Subcutaneous adipose tissue (tissue), 4 donors: Measurements from ENCODE around the gene TOB2. TPM values are rescaled to one million over a fixed set of nuclear protein-coding genes. Genes with fewer than 3 reads are reported as not detected.

Experiments used
- total RNA-seq, 4 donors: library from RNA; depleted of rRNA; stranded (reverse); fragments of >200 nt; gene quantifications; one replicate each; pipeline ENCODE4 v1.1.0, GENCODE V29; 2016
- TF ChIP-seq, protein P1 (sequence below): fragments of 450-650 bp; IDR thresholded peaks from one replicate; pipeline ENCODE4 v1.5.1; 2016; ENCODE audit warnings: low read depth, mild to moderate bottlenecking, control low read depth, antibody characterized with exemption, moderate library complexity

TOB2 gene
- total RNA-seq, 4 donors from 2014 or later: 35.5 to 80.6 (median 43.9) TPM

DNA sequence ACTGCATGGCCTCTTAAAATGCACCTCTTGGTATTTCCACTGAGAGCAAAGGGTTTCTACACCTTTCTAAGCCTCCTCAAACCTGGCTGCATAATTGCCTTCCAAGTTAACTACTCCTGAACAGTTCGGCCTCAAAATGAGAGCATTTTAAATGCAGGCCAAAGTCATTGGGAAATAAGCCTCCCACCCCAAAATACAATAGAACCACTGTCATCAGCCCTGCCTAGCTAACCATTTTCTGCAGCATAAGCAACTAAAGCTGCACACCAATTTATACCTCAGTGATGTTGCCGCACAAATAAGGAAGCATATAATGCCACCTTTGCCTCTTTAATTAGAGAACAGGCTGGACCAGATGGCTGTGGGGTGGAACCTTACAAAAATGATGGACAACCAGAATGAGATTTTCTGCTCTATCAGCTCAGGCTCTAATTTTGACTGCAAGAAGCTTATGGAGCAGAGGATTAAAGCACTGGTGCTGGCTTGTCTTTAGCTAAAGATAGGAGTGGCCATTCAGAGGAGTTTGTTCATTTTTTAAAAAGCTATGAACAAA, 4.3 kb downstream of the TOB2 start:
- TF ChIP-seq, protein P1, sequence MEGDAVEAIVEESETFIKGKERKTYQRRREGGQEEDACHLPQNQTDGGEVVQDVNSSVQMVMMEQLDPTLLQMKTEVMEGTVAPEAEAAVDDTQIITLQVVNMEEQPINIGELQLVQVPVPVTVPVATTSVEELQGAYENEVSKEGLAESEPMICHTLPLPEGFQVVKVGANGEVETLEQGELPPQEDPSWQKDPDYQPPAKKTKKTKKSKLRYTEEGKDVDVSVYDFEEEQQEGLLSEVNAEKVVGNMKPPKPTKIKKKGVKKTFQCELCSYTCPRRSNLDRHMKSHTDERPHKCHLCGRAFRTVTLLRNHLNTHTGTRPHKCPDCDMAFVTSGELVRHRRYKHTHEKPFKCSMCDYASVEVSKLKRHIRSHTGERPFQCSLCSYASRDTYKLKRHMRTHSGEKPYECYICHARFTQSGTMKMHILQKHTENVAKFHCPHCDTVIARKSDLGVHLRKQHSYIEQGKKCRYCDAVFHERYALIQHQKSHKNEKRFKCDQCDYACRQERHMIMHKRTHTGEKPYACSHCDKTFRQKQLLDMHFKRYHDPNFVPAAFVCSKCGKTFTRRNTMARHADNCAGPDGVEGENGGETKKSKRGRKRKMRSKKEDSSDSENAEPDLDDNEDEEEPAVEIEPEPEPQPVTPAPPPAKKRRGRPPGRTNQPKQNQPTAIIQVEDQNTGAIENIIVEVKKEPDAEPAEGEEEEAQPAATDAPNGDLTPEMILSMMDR: no peak

GRCh38 chr22:41437198-41437597, 9.4 kb downstream of the TOB2 start:
- TF ChIP-seq, protein P1: no peak

GRCh38 chr22:41436322-41437113, 10.1 kb downstream of the TOB2 start:
- TF ChIP-seq, protein P1: no peak

GRCh38 chr22:41435560-41435959, 11.0 kb downstream of the TOB2 start:
- TF ChIP-seq, protein P1: no peak

DNA sequence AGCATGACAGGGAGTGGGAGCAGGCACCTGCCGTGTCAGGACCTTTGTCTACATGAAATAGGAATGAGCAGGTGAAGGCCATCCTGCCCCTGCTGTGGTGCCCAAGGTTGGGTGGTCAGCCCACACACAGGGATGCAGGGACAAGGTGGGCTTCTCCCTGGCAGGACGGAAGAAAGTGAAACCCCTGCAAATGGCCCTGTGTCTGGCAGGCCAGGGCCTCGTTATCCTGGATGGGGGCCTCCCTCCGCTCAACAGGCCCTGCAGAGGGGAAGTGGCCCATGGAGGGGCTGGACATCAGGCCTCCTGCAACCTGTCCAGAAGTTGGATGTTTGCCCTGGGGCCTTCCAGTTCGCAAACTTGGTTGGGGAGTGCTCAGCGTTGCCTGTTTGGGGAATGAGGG, 14.9 kb downstream of the TOB2 start:
- TF ChIP-seq, protein P1: no peak

DNA sequence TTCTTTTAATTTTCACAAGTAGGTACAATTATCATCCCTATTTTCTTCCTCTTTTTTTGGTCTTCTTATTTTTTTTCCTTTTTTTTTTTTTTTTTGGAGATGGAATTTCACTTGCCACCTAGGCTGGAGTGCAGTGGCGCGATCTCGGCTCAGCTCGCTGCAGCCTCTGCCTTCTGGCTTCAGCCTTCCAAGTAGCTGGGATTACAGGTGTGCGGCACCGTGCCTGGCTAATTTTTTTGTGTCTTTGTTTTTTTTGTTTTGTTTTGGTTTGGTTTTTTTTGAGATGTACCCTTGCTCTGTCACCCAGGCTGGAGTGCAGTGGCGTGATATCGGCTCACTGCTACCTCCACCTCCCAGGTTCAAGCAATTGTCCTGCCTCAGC, 16.7 kb downstream of the TOB2 start:
- TF ChIP-seq, protein P1: no peak

DNA sequence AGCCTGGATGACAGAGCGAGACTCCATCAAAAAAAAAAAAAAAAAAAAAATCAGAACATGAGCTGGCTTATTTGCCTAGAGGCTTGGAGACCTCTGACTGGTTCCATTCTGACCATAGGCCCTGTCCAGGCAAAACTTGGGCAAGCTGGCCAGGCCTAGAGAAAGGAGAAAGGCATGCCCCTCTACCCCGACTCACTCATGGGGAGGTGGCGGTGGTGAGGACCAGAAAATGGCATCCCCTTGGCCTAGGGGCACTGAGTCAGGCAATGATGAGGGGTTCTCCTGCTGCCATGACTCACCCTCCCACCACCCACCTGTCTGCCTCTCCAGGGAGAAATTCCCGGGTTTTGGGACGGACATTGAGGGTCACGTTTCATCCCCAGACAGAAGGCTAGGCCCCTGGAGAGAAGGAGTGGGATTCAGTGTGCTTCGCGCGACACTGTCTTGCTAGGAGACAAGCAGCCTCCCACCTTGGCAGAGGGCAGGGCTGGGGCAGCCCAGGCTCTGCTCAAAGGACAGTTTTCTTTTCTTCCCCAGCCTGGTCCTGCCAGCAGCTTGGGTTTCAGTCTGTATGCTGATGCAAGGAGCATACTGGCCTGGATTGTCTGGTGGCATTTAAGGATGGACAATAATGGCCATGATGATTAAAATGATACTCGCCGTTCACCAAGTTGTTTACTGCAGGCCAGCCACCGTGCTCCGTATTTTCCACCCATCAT, 17.2 kb downstream of the TOB2 start:
- TF ChIP-seq, protein P1: no peak
